ENCODE results near the gene FSTL4.

The FSTL4 gene

GRCh38 chr5:133251296-133252132 is 360.8 kb downstream of the FSTL4 start:
- Mint-ChIP-seq H3K4me3 (no peak overlapping the region), H3K9me3 (no peaks in the 10 kb centered on the region), H3K27ac (no peak overlapping the region), H3K4me1 (peaks cover 6% of the 10 kb centered on the region), H3K36me3 (no peaks in the 10 kb centered on the region), H3K27me3 (peaks cover 12% of the 10 kb centered on the region)
- ATAC-seq, result no peak

GRCh38 chr5:133250527-133250926 is 361.8 kb downstream of the FSTL4 start:
- H3K27ac Mint-ChIP-seq, result no peak overlapping the region
- H3K4me3 Mint-ChIP-seq, result no peak overlapping the region
- H3K27me3 Mint-ChIP-seq, result peaks cover 12% of the 10 kb centered on the region
- no peaks in the 10 kb centered on the region for H3K9me3 Mint-ChIP-seq
- H3K36me3 Mint-ChIP-seq, result no peaks in the 10 kb centered on the region
- peaks cover 8% of the 10 kb centered on the region for H3K4me1 Mint-ChIP-seq
- ATAC-seq, result no peak

GRCh38 chr5:133249593-133249992 is 362.7 kb downstream of the FSTL4 start:
- no peaks in the 10 kb centered on the region for H3K36me3 Mint-ChIP-seq
- no peaks in the 10 kb centered on the region for H3K9me3 Mint-ChIP-seq
- peaks cover 12% of the 10 kb centered on the region for H3K27me3 Mint-ChIP-seq
- H3K27ac Mint-ChIP-seq, result no peak overlapping the region
- peaks cover 18% of the 10 kb centered on the region for H3K4me1 Mint-ChIP-seq
- H3K4me3 Mint-ChIP-seq, result no peak overlapping the region
- ATAC-seq, result no peak

- H3K36me3 Mint-ChIP-seq, result no peaks in the 10 kb centered on the region
- no peak overlapping the region for H3K4me3 Mint-ChIP-seq
- peaks cover 31% of the 10 kb centered on the region for H3K4me1 Mint-ChIP-seq
- H3K27me3 Mint-ChIP-seq, result peaks cover 12% of the 10 kb centered on the region
- ATAC-seq, result no peak
- H3K9me3 Mint-ChIP-seq, result no peaks in the 10 kb centered on the region
- H3K27ac Mint-ChIP-seq, result no peak overlapping the region
These were observed 364.3 kb downstream of the FSTL4 start for GRCh38 chr5:133247881-133248624.

- Mint-ChIP-seq H3K27me3 (peaks cover 12% of the 10 kb centered on the region), H3K27ac (no peak overlapping the region), H3K4me3 (no peak overlapping the region), H3K9me3 (no peaks in the 10 kb centered on the region), H3K36me3 (no peaks in the 10 kb centered on the region), H3K4me1 (peaks cover 38% of the 10 kb centered on the region)
- ATAC-seq, result no peak
These were observed 365.1 kb downstream of the FSTL4 start for GRCh38 chr5:133247151-133247709.

- peaks cover 44% of the 10 kb centered on the region for H3K4me1 Mint-ChIP-seq
- no peak overlapping the region for H3K4me3 Mint-ChIP-seq
- ATAC-seq, result no peak
- H3K9me3 Mint-ChIP-seq, result no peaks in the 10 kb centered on the region
- H3K27me3 Mint-ChIP-seq, result peaks cover 12% of the 10 kb centered on the region
- H3K36me3 Mint-ChIP-seq, result no peaks in the 10 kb centered on the region
- peak overlapping the region; percentile 52 for H3K27ac Mint-ChIP-seq
These were observed 365.8 kb downstream of the FSTL4 start for GRCh38 chr5:133246376-133247150.

GRCh38 chr5:133246053-133246370 is 366.3 kb downstream of the FSTL4 start:
- Mint-ChIP-seq H3K27me3 (peaks cover 12% of the 10 kb centered on the region), H3K9me3 (no peaks in the 10 kb centered on the region), H3K4me1 (peaks cover 49% of the 10 kb centered on the region), H3K36me3 (no peaks in the 10 kb centered on the region), H3K27ac (peak overlapping the region; percentile 52), H3K4me3 (no peak overlapping the region)
- ATAC-seq, result no peak

- peaks cover 50% of the 10 kb centered on the region for H3K4me1 Mint-ChIP-seq
- H3K9me3 Mint-ChIP-seq, result no peaks in the 10 kb centered on the region
- peaks cover 12% of the 10 kb centered on the region for H3K27me3 Mint-ChIP-seq
- no peaks in the 10 kb centered on the region for H3K36me3 Mint-ChIP-seq
- ATAC-seq, result peak; percentile 64
- H3K27ac Mint-ChIP-seq, result peak overlapping the region; percentile 52
- H3K4me3 Mint-ChIP-seq, result no peak overlapping the region
These were observed 366.9 kb downstream of the FSTL4 start for GRCh38 chr5:133245191-133246052.

GRCh38 chr5:133244242-133244641 is 368.1 kb downstream of the FSTL4 start:
- H3K4me1 Mint-ChIP-seq, result peaks cover 53% of the 10 kb centered on the region
- peaks cover 6% of the 10 kb centered on the region for H3K27me3 Mint-ChIP-seq
- no peak overlapping the region for H3K4me3 Mint-ChIP-seq
- H3K27ac Mint-ChIP-seq, result peak overlapping the region; percentile 52
- ATAC-seq, result peak; percentile 56
- no peaks in the 10 kb centered on the region for H3K36me3 Mint-ChIP-seq
- no peaks in the 10 kb centered on the region for H3K9me3 Mint-ChIP-seq

GRCh38 chr5:133243196-133243595 is 369.1 kb downstream of the FSTL4 start:
- Mint-ChIP-seq H3K4me1 (peaks cover 53% of the 10 kb centered on the region), H3K36me3 (no peaks in the 10 kb centered on the region), H3K27me3 (peaks cover 6% of the 10 kb centered on the region), H3K27ac (peak overlapping the region; percentile 52), H3K9me3 (no peaks in the 10 kb centered on the region), H3K4me3 (no peak overlapping the region)
- no peak for ATAC-seq

- Mint-ChIP-seq H3K36me3 (no peaks in the 10 kb centered on the region), H3K4me3 (no peak overlapping the region), H3K27me3 (peaks cover 14% of the 10 kb centered on the region), H3K9me3 (no peaks in the 10 kb centered on the region), H3K27ac (peak overlapping the region; percentile 74), H3K4me1 (peaks cover 53% of the 10 kb centered on the region)
- ATAC-seq, result peak; percentile 77
These were observed 370.0 kb downstream of the FSTL4 start for GRCh38 chr5:133242221-133242835.

GRCh38 chr5:133241179-133242092 is 370.9 kb downstream of the FSTL4 start:
- H3K27me3 Mint-ChIP-seq, result peaks cover 23% of the 10 kb centered on the region
- no peaks in the 10 kb centered on the region for H3K9me3 Mint-ChIP-seq
- ATAC-seq, result peak; percentile 47
- no peaks in the 10 kb centered on the region for H3K36me3 Mint-ChIP-seq
- H3K4me3 Mint-ChIP-seq, result no peak overlapping the region
- H3K27ac Mint-ChIP-seq, result peak overlapping the region; percentile 74
- peaks cover 53% of the 10 kb centered on the region for H3K4me1 Mint-ChIP-seq

GRCh38 chr5:133240425-133241091 is 371.8 kb downstream of the FSTL4 start:
- H3K4me3 Mint-ChIP-seq, result no peak overlapping the region
- peak overlapping the region; percentile 74 for H3K27ac Mint-ChIP-seq
- H3K9me3 Mint-ChIP-seq, result no peaks in the 10 kb centered on the region
- H3K27me3 Mint-ChIP-seq, result peaks cover 28% of the 10 kb centered on the region
- peaks cover 51% of the 10 kb centered on the region for H3K4me1 Mint-ChIP-seq
- no peaks in the 10 kb centered on the region for H3K36me3 Mint-ChIP-seq
- ATAC-seq, result peak; percentile 75

All from stimulated activated memory B cell treated with anti-CD40 and anti-IgM and Interleukin-4, amounts not matched to agents 10 μg/mL and 1 μg/mL and 100 μg/mL, for 72 hours (primary cell).